ENCODE results near the gene HLA-DPA1. TPM values are rescaled to one million over a fixed set of nuclear protein-coding genes. Genes with fewer than 3 reads are reported as not detected.

The HLA-DPA1 gene
- total RNA-seq, 6 experiments from 2014 or later, result 0.94 to 3.8 (median 1.9) TPM

DNA sequence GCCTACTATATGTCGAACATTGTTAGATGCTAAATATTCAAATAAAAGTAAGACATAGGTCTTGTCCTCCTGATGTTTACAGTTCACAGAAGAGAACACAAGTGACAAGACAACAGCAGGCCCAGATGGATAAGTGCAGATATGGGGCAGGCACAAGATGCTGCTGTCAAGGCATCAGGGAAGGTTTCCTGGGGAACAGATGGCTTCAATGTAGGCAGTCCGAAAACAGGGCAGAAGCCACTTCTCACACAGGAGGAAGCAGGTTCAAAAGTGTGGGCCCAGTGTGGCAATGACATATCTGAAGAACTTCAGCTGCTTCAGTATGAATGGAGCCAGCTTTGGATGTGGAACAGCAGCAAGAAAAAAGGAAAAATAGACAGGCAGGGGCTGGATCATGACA is 34.9 kb upstream of the HLA-DPA1 start:
- H3K4me1 Mint-ChIP-seq (ENCODE audit: low read depth), result no peaks in the 10 kb centered on the region
- H3K27me3 Mint-ChIP-seq (ENCODE audit: insufficient read depth), result peaks cover 17% of the 10 kb centered on the region
- TF ChIP-seq CTCF (IDR thresholded peaks at IDR 0.05), result no peak
- no peak for DNase-seq
- H3K36me3 Mint-ChIP-seq (ENCODE audit: low read depth), result no peaks in the 10 kb centered on the region
- H3K27ac Mint-ChIP-seq, result no peak overlapping the region
- H3K9me3 Mint-ChIP-seq, result no peaks in the 10 kb centered on the region
- no peak overlapping the region for H3K4me3 Mint-ChIP-seq

- Mint-ChIP-seq H3K4me1 (ENCODE audit: low read depth) (no peaks in the 10 kb centered on the region), H3K4me3 (no peak overlapping the region), H3K27ac (no peak overlapping the region), H3K27me3 (ENCODE audit: insufficient read depth) (peaks cover 17% of the 10 kb centered on the region), H3K36me3 (ENCODE audit: low read depth) (no peaks in the 10 kb centered on the region), H3K9me3 (no peaks in the 10 kb centered on the region)
- TF ChIP-seq CTCF (IDR thresholded peaks at IDR 0.05), result no peak
- no peak for DNase-seq
Measured at GRCh38 chr6:33107641-33108040, 34.2 kb upstream of the HLA-DPA1 start.

DNA sequence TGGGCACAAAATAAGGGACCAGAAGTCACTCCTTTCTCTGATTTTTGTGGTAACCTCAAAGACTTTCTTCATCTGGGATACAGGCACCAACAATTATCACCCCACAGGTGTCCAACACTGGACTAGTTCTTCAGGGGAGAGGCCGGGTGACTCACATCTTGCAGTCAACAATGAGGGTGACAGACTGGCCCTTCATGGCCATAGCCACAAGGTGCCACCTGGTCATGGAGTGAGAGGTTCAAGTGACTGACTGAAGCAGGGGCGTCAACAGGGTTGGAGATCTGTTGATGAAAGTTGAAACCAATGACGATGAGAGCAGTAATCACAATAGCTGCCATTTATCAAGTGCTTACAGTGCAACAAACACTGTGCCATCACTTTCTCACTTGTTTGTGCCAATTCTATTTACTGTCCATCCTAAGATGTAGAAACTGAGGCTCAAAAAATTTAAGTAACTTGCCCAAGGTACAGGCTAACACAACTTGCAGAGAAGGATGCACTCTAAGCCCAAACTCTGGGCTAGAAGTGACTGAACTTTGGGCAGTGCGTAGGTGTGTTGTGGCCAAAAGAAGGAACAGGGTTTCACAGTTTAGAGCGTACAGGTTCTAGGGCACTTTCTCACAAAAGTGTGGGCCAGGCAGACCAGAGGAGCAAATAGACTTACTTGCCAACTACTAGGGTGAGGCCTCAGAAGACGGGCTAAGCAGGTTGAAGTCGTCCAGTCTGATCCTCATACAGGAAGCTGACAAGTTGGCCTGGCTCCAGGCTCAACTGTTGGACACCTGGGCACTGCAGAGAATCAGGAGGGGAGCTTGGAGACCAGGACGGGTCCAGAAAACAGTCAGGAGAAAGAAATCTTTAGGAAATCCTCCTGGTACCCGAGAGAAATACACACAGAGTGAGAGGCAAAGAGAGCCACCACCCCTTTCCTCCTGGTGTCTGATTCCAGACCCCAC is 32.7 kb upstream of the HLA-DPA1 start:
- Mint-ChIP-seq H3K36me3 (ENCODE audit: low read depth) (no peaks in the 10 kb centered on the region), H3K4me1 (ENCODE audit: low read depth) (no peaks in the 10 kb centered on the region), H3K9me3 (peaks cover 7% of the 10 kb centered on the region), H3K4me3 (no peak overlapping the region), H3K27me3 (ENCODE audit: insufficient read depth) (peaks cover 22% of the 10 kb centered on the region), H3K27ac (no peak overlapping the region)
- DNase-seq, result no peak
- no peak for TF ChIP-seq CTCF (IDR thresholded peaks at IDR 0.05)

GRCh38 chr6:33105386-33105785 is 31.9 kb upstream of the HLA-DPA1 start:
- H3K4me1 Mint-ChIP-seq (ENCODE audit: low read depth), result no peaks in the 10 kb centered on the region
- H3K9me3 Mint-ChIP-seq, result peaks cover 15% of the 10 kb centered on the region
- no peaks in the 10 kb centered on the region for H3K36me3 Mint-ChIP-seq (ENCODE audit: low read depth)
- no peak overlapping the region for H3K4me3 Mint-ChIP-seq
- H3K27ac Mint-ChIP-seq, result no peak overlapping the region
- TF ChIP-seq CTCF (IDR thresholded peaks at IDR 0.05), result no peak
- DNase-seq, result no peak
- peaks cover 22% of the 10 kb centered on the region for H3K27me3 Mint-ChIP-seq (ENCODE audit: insufficient read depth)

GRCh38 chr6:33104887-33105286 is 31.4 kb upstream of the HLA-DPA1 start:
- Mint-ChIP-seq H3K4me1 (ENCODE audit: low read depth) (no peaks in the 10 kb centered on the region), H3K36me3 (ENCODE audit: low read depth) (no peaks in the 10 kb centered on the region), H3K27ac (no peak overlapping the region), H3K9me3 (peaks cover 20% of the 10 kb centered on the region), H3K4me3 (no peak overlapping the region), H3K27me3 (ENCODE audit: insufficient read depth) (peaks cover 22% of the 10 kb centered on the region)
- no peak for DNase-seq
- no peak for TF ChIP-seq CTCF (IDR thresholded peaks at IDR 0.05)

Measured in HFFc6 (cell line).